ENCODE measurements around the gene LCN15. TPM values are rescaled to one million over a fixed set of nuclear protein-coding genes. Genes with fewer than 3 reads are reported as not detected.
"Not testable (repeated sequence)": the region's sequence is repeated elsewhere in the genome, so short reads cannot be mapped to it uniquely, and the experiment has no call there.

The LCN15 gene
- total RNA-seq, 1 experiment from 2014 or later = not detected

GRCh38 chr9:136789523-136789937, 25.2 kb upstream of the LCN15 start:
- no peak overlapping the region for H3K27ac Mint-ChIP-seq
- H3K79me1 ChIP-seq (ENCODE audit: insufficient read depth, low read depth, low read length, poor library complexity, severe bottlenecking) = no peaks in the 10 kb centered on the region
- H4K20me1 ChIP-seq (ENCODE audit: control insufficient read depth, insufficient read depth, insufficient read length) = no peaks in the 10 kb centered on the region
- no peak overlapping the region for H2BK12ac ChIP-seq (ENCODE audit: insufficient read length, low read depth, low read length)
- H3K23me2 ChIP-seq (ENCODE audit: insufficient read length, low read depth, low read length, poor library complexity, severe bottlenecking) = no peaks in the 10 kb centered on the region
- no peak overlapping the region for H4K5ac ChIP-seq (ENCODE audit: insufficient read length, low read depth, low read length)
- WGBS (ENCODE audit: extremely low coverage, insufficient read length, low lambda C conversion rate) = no CpG with 5 or more reads among the region's 3 CpGs
- H2BK120ac ChIP-seq (ENCODE audit: low read depth, low read length, poor library complexity, severe bottlenecking) = no peak overlapping the region
- H4K91ac ChIP-seq (ENCODE audit: insufficient read length, low read depth, low read length) = no peak overlapping the region
- no peak for DNase-seq
- no peak overlapping the region for H3T11ph ChIP-seq (ENCODE audit: low read length)
- no peak overlapping the region for H2BK15ac ChIP-seq (ENCODE audit: low read depth, low read length)
- H3K4me3 Mint-ChIP-seq = no peak overlapping the region
- no peak overlapping the region for H3K23ac ChIP-seq (ENCODE audit: insufficient read length, low read depth, low read length)
- peaks cover 10 to 21% of the 10 kb centered on the region in 2 experiments for H3K4me1 Mint-ChIP-seq
- H3K14ac ChIP-seq (ENCODE audit: insufficient read depth, low read length) = no peak overlapping the region
- no peaks in the 10 kb centered on the region for H3K9me3 ChIP-seq (ENCODE audit: control insufficient read depth, low read depth, low read length)
- H3K56ac ChIP-seq (ENCODE audit: insufficient read length, low read depth, low read length) = no peak overlapping the region
- H3K4me1 ChIP-seq (ENCODE audit: insufficient read depth, low read length) = no peaks in the 10 kb centered on the region
- H3K4ac ChIP-seq (ENCODE audit: low read depth, low read length) = no peak overlapping the region
- no peak for TF ChIP-seq CTCF (conservative IDR thresholded peaks at IDR 0.05)
- H3K9me3 Mint-ChIP-seq = no peaks in the 10 kb centered on the region
- H3K27me3 Mint-ChIP-seq (ENCODE audit: low read depth) = peaks cover 11% of the 10 kb centered on the region
- no peak overlapping the region for H3K27ac ChIP-seq (ENCODE audit: insufficient read length, low read depth, low read length)
- no peak overlapping the region for H2BK5ac ChIP-seq (ENCODE audit: insufficient read length, low read length)
- H3K27me3 ChIP-seq (ENCODE audit: insufficient read depth, low read length) = no peaks in the 10 kb centered on the region
- H3K79me2 ChIP-seq (ENCODE audit: insufficient read depth, low read length) = no peaks in the 10 kb centered on the region
- H2BK20ac ChIP-seq (ENCODE audit: low read depth, low read length, poor library complexity, severe bottlenecking) = no peak overlapping the region
- no peak overlapping the region for H3K18ac ChIP-seq (ENCODE audit: insufficient read length, low read depth, low read length)
- H4K8ac ChIP-seq (replicated peaks; ENCODE audit: insufficient read length, low read depth, low read length) = no peak overlapping the region
- no peak overlapping the region for H2AK5ac ChIP-seq (ENCODE audit: insufficient read length, low read length)
- H2AFZ ChIP-seq (ENCODE audit: low read length) = no peak overlapping the region
- H3K36me3 Mint-ChIP-seq (ENCODE audit: insufficient read depth in 1 of 3, low read depth in 3 of 3) = peaks cover 0 to 8% (median 1%) of the 10 kb centered on the region in 3 experiments; a peak in 3 of 7 replicates
- H3K9ac ChIP-seq (ENCODE audit: extremely low read depth, insufficient read length, low read length) = no peak overlapping the region
- no peak overlapping the region for H3K4me2 ChIP-seq (ENCODE audit: insufficient read depth, insufficient read length, low read length)

- H3K23me2 ChIP-seq (ENCODE audit: insufficient read length, low read depth, low read length, poor library complexity, severe bottlenecking); H3K27ac ChIP-seq (ENCODE audit: insufficient read length, low read depth, low read length); H4K91ac ChIP-seq (ENCODE audit: insufficient read length, low read depth, low read length); H2BK120ac ChIP-seq (ENCODE audit: low read depth, low read length, poor library complexity, severe bottlenecking); H3K4ac ChIP-seq (ENCODE audit: low read depth, low read length); H3K18ac ChIP-seq (ENCODE audit: insufficient read length, low read depth, low read length); H3T11ph ChIP-seq (ENCODE audit: low read length); H3K4me3 Mint-ChIP-seq; H2BK20ac ChIP-seq (ENCODE audit: low read depth, low read length, poor library complexity, severe bottlenecking); H4K20me1 ChIP-seq (ENCODE audit: control insufficient read depth, insufficient read depth, insufficient read length); H3K9me3 ChIP-seq (ENCODE audit: control insufficient read depth, low read depth, low read length); H3K14ac ChIP-seq (ENCODE audit: insufficient read depth, low read length); H3K36me3 Mint-ChIP-seq (ENCODE audit: insufficient read depth in 1 of 3, low read depth in 3 of 3); H4K5ac ChIP-seq (ENCODE audit: insufficient read length, low read depth, low read length); H3K79me2 ChIP-seq (ENCODE audit: insufficient read depth, low read length); H3K4me2 ChIP-seq (ENCODE audit: insufficient read depth, insufficient read length, low read length); H4K8ac ChIP-seq (replicated peaks; ENCODE audit: insufficient read length, low read depth, low read length); H3K9ac ChIP-seq (ENCODE audit: extremely low read depth, insufficient read length, low read length); H3K27me3 ChIP-seq (ENCODE audit: insufficient read depth, low read length); H3K4me1 ChIP-seq (ENCODE audit: insufficient read depth, low read length); H3K9me3 Mint-ChIP-seq; H2AFZ ChIP-seq (ENCODE audit: low read length); H3K23ac ChIP-seq (ENCODE audit: insufficient read length, low read depth, low read length); H2BK12ac ChIP-seq (ENCODE audit: insufficient read length, low read depth, low read length); H3K56ac ChIP-seq (ENCODE audit: insufficient read length, low read depth, low read length); H3K79me1 ChIP-seq (ENCODE audit: insufficient read depth, low read depth, low read length, poor library complexity, severe bottlenecking); H2AK5ac ChIP-seq (ENCODE audit: insufficient read length, low read length); H2BK15ac ChIP-seq (ENCODE audit: low read depth, low read length); H2BK5ac ChIP-seq (ENCODE audit: insufficient read length, low read length); DNase-seq: not testable (repeated sequence)
- Mint-ChIP-seq H3K27ac (peak overlapping the region in 1 of 3 experiments; percentile 27; a peak in 1 of 7 replicates), H3K27me3 (ENCODE audit: low read depth) (peaks cover 11% of the 10 kb centered on the region), H3K4me1 (peaks cover 10 to 21% of the 10 kb centered on the region in 2 experiments)
- no CpG with 5 or more reads among the region's 27 CpGs for WGBS (ENCODE audit: extremely low coverage, insufficient read length, low lambda C conversion rate)
These were observed 24.6 kb upstream of the LCN15 start for GRCh38 chr9:136788644-136789522.
